ENCODE data around the gene ARHGEF3. TPM values are rescaled to one million over a fixed set of nuclear protein-coding genes. Genes with fewer than 3 reads are reported as not detected.

The ARHGEF3 gene
- total RNA-seq, 1 experiment from 2014 or later, result 4.4 TPM

- Histone ChIP-seq H2AFZ (ENCODE audit: low read length) (no peak overlapping the region), H2BK15ac (ENCODE audit: low read depth, low read length) (no peak overlapping the region), H2BK120ac (ENCODE audit: low read depth, low read length, poor library complexity, severe bottlenecking) (no peak overlapping the region), H4K91ac (ENCODE audit: insufficient read length, low read depth, low read length) (no peak overlapping the region), H2BK12ac (ENCODE audit: insufficient read length, low read depth, low read length) (no peak overlapping the region), H3K79me2 (ENCODE audit: insufficient read depth, low read length) (no peaks in the 10 kb centered on the region), H3K14ac (ENCODE audit: insufficient read depth, low read length) (no peak overlapping the region), H3T11ph (ENCODE audit: low read length) (no peak overlapping the region), H3K9me3 (ENCODE audit: control insufficient read depth, low read depth, low read length) (no peaks in the 10 kb centered on the region), H3K4ac (ENCODE audit: low read depth, low read length) (no peak overlapping the region), H2BK5ac (ENCODE audit: insufficient read length, low read length) (no peak overlapping the region), H3K18ac (ENCODE audit: insufficient read length, low read depth, low read length) (no peak overlapping the region), H3K23me2 (ENCODE audit: insufficient read length, low read depth, low read length, poor library complexity, severe bottlenecking) (no peaks in the 10 kb centered on the region), H2BK20ac (ENCODE audit: low read depth, low read length, poor library complexity, severe bottlenecking) (no peak overlapping the region), H2AK5ac (ENCODE audit: insufficient read length, low read length) (no peak overlapping the region), H3K23ac (ENCODE audit: insufficient read length, low read depth, low read length) (no peak overlapping the region), H3K27ac (ENCODE audit: insufficient read length, low read depth, low read length) (no peak overlapping the region), H3K27me3 (ENCODE audit: insufficient read depth, low read length) (no peaks in the 10 kb centered on the region), H3K56ac (ENCODE audit: insufficient read length, low read depth, low read length) (no peak overlapping the region), H3K79me1 (ENCODE audit: insufficient read depth, low read depth, low read length, poor library complexity, severe bottlenecking) (no peaks in the 10 kb centered on the region), H4K8ac (replicated peaks; ENCODE audit: insufficient read length, low read depth, low read length) (no peak overlapping the region), H4K5ac (ENCODE audit: insufficient read length, low read depth, low read length) (no peak overlapping the region), H3K4me1 (ENCODE audit: insufficient read depth, low read length) (no peaks in the 10 kb centered on the region), H3K4me2 (ENCODE audit: insufficient read depth, insufficient read length, low read length) (no peak overlapping the region), H3K9ac (ENCODE audit: extremely low read depth, insufficient read length, low read length) (no peak overlapping the region), H4K20me1 (ENCODE audit: control insufficient read depth, insufficient read depth, insufficient read length) (no peaks in the 10 kb centered on the region)
- Mint-ChIP-seq H3K27ac (no peak overlapping the region; a peak in 1 of 7 replicates), H3K4me1 (peaks cover 22 to 32% of the 10 kb centered on the region in 2 experiments), H3K4me3 (no peak overlapping the region), H3K9me3 (peaks cover 7 to 9% of the 10 kb centered on the region in 2 experiments; a peak in 3 of 5 replicates), H3K27me3 (ENCODE audit: low read depth) (peaks cover 27% of the 10 kb centered on the region), H3K36me3 (ENCODE audit: insufficient read depth in 1 of 3, low read depth in 3 of 3) (peaks cover 0 to 8% (median 4%) of the 10 kb centered on the region in 3 experiments; a peak in 2 of 7 replicates)
- WGBS (ENCODE audit: extremely low coverage, insufficient read length, low lambda C conversion rate), result no CpG with 5 or more reads among the region's 2 CpGs
- TF ChIP-seq CTCF (conservative IDR thresholded peaks at IDR 0.05), result no peak
- no peak for DNase-seq
These were observed 37.6 kb downstream of the ARHGEF3 start for GRCh38 chr3:56764184-56764583.
